ENCODE results near the gene MRPS10. TPM values are rescaled to one million over a fixed set of nuclear protein-coding genes. Genes with fewer than 3 reads are reported as not detected.
A peak's percentile ranks its signal among the peaks of the same experiment; 100 is the strongest.

Gene MRPS10
- total and polyA plus RNA-seq, 10 of the 15 experiments (the other 5 are each of a cell fraction or from before 2014, with no cell fraction given), result 28.5 to 83.3 (median 52.8) TPM

GRCh38 chr6:42224222-42225028 is 6.8 kb upstream of the MRPS10 start:
- no peak overlapping the region; the same call in 1 of the 2 replicates for H2AFZ ChIP-seq (ENCODE audit: control insufficient read depth, low read depth, low read length)
- no TSS peak for BruUV-seq (replicated peaks)
- 0% methylated on average over 12 of the region's 12 CpGs for WGBS (ENCODE audit: insufficient coverage, insufficient replicate concordance, low lambda C conversion rate, missing lambda C conversion rate)
- TF ChIP-seq IKZF1 (conservative IDR thresholded peaks at IDR 0.05), result peak; percentile 40; the same call in 1 of the 2 replicates
- TF ChIP-seq ATF7 (IDR thresholded peaks at IDR 0.05; ENCODE audit: low read depth), result peak; percentile 89
- peak; percentile 71 for TF ChIP-seq RUNX3 (IDR thresholded peaks at IDR 0.05; ENCODE audit: low read length)
- peak; percentile 82 for TF ChIP-seq JUND (IDR thresholded peaks at IDR 0.05; ENCODE audit: low read depth, low read length)
- TF ChIP-seq BCL11A (IDR thresholded peaks at IDR 0.05; ENCODE audit: low read depth, low read length), result peak; percentile 86
- TF ChIP-seq BHLHE40 (IDR thresholded peaks at IDR 0.05; ENCODE audit: borderline replicate concordance in 1 of 2, low read depth in 2 of 2, low read length in 1 of 2), result peak; percentile 61
- no peak for TF ChIP-seq E2F4 (IDR thresholded peaks at IDR 0.05; ENCODE audit: low read depth, low read length)
- TF ChIP-seq CREB1 (IDR thresholded peaks at IDR 0.05; ENCODE audit: low read depth), result peak; percentile 96
- TF ChIP-seq FOXM1 (IDR thresholded peaks at IDR 0.05; ENCODE audit: low read depth, low read length), result peak; percentile 81
- peak; percentile 55; the same call in 1 of the 2 replicates for TF ChIP-seq MTA3 (IDR thresholded peaks at IDR 0.05; ENCODE audit: borderline replicate concordance, low read length)
- no peak for TF ChIP-seq MYB (IDR thresholded peaks at IDR 0.05; ENCODE audit: borderline replicate concordance, low read depth, low read length)
- peak; percentile 83; the same call in 1 of the 2 replicates for TF ChIP-seq ATF2 (IDR thresholded peaks at IDR 0.05; ENCODE audit: low read length)
- TF ChIP-seq TCF3 (IDR thresholded peaks at IDR 0.05; ENCODE audit: borderline replicate concordance, insufficient read depth, low read depth, low read length), result peak; percentile 80; the same call in 1 of the 2 replicates
- peak; percentile 91 for TF ChIP-seq ZNF384 (IDR thresholded peaks at IDR 0.05; ENCODE audit: borderline replicate concordance, low read depth, low read length)
- TF ChIP-seq POU2F2 (IDR thresholded peaks at IDR 0.05; ENCODE audit: borderline replicate concordance, low read depth, low read length), result peak; percentile 89
- TF ChIP-seq IRF4 (IDR thresholded peaks at IDR 0.05; ENCODE audit: low read depth, low read length), result peak; percentile 98
- peak; percentile 26; the same call in 1 of the 2 replicates for TF ChIP-seq RELB (IDR thresholded peaks at IDR 0.05; ENCODE audit: low read depth)
- peak; percentile 80 for TF ChIP-seq MTA2 (IDR thresholded peaks at IDR 0.05; ENCODE audit: low read depth)
- TF ChIP-seq MEF2B (IDR thresholded peaks at IDR 0.05; ENCODE audit: partially characterized antibody, poor library complexity, severe bottlenecking), result peak; percentile 31

More at GRCh38 chr6:42224222-42225028, 6.8 kb upstream of the MRPS10 start:
- Histone ChIP-seq H4K20me1 (ENCODE audit: control insufficient read depth, insufficient read depth) (no peaks in the 10 kb centered on the region), H3K4me2 (ENCODE audit: control insufficient read depth, insufficient read depth) (peak overlapping the region; percentile 21; the same call in 1 of the 2 replicates), H3K4me1 (ENCODE audit: control insufficient read depth, insufficient read depth, low read length) (no peaks in the 10 kb centered on the region; the same call in 1 of the 2 replicates), H3K9me3 (replicated peaks; ENCODE audit: control insufficient read depth, insufficient read depth, low read length) (no peaks in the 10 kb centered on the region), H3K9ac (ENCODE audit: control insufficient read depth, insufficient read depth, low read length) (no peak overlapping the region), H3K4me3 (no peak overlapping the region), H3K36me3 (ENCODE audit: control insufficient read depth in 2 of 2, insufficient read depth in 2 of 2, low read length in 1 of 2) (no peaks in the 10 kb centered on the region), H3K27me3 (replicated peaks in 1 of 2; ENCODE audit: control insufficient read depth in 2 of 2, insufficient read depth in 2 of 2, low read length in 1 of 2) (no peaks in the 10 kb centered on the region), H3K79me2 (ENCODE audit: control insufficient read depth, insufficient read depth, low read length) (no peaks in the 10 kb centered on the region), H3K27ac (ENCODE audit: control insufficient read depth, insufficient read depth) (no peak overlapping the region)
- SMC1A ChIA-PET (ENCODE audit: uncharacterized antibody, unreplicated experiment), result interaction anchor here (0.8 to 6.1 kb wide), 6 partner anchors 11 to 323 kb away, joined by 3 to 49 read pairs (median 4); no protein-coding TSS in a partner anchor
- RAD21 ChIA-PET (ENCODE audit: unreplicated experiment), result interaction anchor here (0.7 to 3.0 kb wide), 9 partner anchors 12 to 341 kb away, joined by 3 to 18 read pairs (median 4); partner anchors contain the start of gene UBR2
- DNase-seq (ENCODE audit: low read depth, low spot score) (peak; percentile 94), FAIRE-seq (peak; percentile 97), ATAC-seq (peak; percentile 94)
- intact Hi-C loops (cut with micrococcal nuclease; ENCODE audit: unreplicated experiment), result loop anchor here (2.0 kb wide), 1 partner anchor 282 kb away; no protein-coding TSS in a partner anchor
- in situ Hi-C loops (cut with MboI), result no loop called here
- POLR2A ChIA-PET, result interaction anchor here (0.6 to 3.0 kb wide), 9 partner anchors 8 to 427 kb away, joined by 3 to 14 read pairs (median 3); no protein-coding TSS in a partner anchor
- CTCF ChIA-PET, result interaction anchor here (0.9 to 5.9 kb wide), 3 partner anchors 10 to 323 kb away, joined by 4 to 57 read pairs (median 8); no protein-coding TSS in a partner anchor

All from GM12878 (cell line).